AG10803 (cell line): Measurements from ENCODE around the gene SMYD2.

ENCODE experiments used
- DNase-seq: peaks from one replicate; pipeline ENCODE4 v3.0.0; 2010; ENCODE audit warnings: low read depth
- H3K4me3 ChIP-seq: 2 replicates; pipeline ENCODE4 v1.5.1; 2011; ENCODE audit warnings: mild to moderate bottlenecking, low read length, control low read depth
- TF ChIP-seq, protein P1 (sequence below): conservative IDR thresholded peaks from 2 replicates; pipeline ENCODE4 v1.5.1; 2011; ENCODE audit warnings: mild to moderate bottlenecking, low read length, control low read depth, inconsistent platforms

SMYD2 gene

DNA sequence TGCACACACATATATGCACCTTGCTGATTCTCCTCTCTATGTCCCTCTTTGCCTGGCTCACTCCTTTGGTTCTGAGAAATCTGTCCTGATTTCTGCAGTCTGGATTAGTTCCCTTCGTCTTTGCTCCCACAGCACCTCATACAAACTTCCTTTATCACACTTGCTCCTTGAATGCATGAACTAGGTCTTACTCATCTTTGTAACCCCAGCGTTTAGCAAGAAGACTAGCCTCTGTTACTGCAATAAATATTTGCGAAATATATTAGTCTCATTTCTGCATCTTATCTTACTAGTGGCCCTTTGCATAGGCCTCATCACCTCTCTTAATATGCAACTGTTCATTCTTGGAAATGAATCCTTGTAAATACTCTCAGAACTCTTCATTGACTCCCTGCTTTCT is 11.4 kb downstream of the SMYD2 start:
- TF ChIP-seq, protein P1, sequence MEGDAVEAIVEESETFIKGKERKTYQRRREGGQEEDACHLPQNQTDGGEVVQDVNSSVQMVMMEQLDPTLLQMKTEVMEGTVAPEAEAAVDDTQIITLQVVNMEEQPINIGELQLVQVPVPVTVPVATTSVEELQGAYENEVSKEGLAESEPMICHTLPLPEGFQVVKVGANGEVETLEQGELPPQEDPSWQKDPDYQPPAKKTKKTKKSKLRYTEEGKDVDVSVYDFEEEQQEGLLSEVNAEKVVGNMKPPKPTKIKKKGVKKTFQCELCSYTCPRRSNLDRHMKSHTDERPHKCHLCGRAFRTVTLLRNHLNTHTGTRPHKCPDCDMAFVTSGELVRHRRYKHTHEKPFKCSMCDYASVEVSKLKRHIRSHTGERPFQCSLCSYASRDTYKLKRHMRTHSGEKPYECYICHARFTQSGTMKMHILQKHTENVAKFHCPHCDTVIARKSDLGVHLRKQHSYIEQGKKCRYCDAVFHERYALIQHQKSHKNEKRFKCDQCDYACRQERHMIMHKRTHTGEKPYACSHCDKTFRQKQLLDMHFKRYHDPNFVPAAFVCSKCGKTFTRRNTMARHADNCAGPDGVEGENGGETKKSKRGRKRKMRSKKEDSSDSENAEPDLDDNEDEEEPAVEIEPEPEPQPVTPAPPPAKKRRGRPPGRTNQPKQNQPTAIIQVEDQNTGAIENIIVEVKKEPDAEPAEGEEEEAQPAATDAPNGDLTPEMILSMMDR, result no peak
- peak; percentile 27 for DNase-seq
- H3K4me3 ChIP-seq, result no peak overlapping the region

DNA sequence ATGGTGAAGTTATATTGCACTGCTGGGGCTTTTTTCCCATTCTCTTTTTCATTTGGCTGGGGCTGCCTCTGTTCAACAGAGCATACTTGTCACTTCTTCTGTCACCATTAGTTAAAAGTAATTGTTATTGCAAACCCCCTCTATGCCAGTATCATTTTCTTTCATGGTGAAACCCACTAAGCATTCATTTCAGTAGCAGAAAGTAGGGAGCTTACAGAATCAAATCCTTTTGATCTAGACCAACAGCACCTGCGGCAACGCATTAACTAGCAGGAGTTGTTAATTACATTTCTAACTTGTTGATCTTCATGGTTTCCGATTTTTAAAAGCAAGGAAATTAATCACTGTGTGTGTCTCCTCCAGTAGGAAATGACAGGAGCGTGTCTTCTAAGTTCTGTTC is 15.0 kb downstream of the SMYD2 start:
- no peak for DNase-seq
- TF ChIP-seq, protein P1, result no peak
- H3K4me3 ChIP-seq, result no peak overlapping the region

DNA sequence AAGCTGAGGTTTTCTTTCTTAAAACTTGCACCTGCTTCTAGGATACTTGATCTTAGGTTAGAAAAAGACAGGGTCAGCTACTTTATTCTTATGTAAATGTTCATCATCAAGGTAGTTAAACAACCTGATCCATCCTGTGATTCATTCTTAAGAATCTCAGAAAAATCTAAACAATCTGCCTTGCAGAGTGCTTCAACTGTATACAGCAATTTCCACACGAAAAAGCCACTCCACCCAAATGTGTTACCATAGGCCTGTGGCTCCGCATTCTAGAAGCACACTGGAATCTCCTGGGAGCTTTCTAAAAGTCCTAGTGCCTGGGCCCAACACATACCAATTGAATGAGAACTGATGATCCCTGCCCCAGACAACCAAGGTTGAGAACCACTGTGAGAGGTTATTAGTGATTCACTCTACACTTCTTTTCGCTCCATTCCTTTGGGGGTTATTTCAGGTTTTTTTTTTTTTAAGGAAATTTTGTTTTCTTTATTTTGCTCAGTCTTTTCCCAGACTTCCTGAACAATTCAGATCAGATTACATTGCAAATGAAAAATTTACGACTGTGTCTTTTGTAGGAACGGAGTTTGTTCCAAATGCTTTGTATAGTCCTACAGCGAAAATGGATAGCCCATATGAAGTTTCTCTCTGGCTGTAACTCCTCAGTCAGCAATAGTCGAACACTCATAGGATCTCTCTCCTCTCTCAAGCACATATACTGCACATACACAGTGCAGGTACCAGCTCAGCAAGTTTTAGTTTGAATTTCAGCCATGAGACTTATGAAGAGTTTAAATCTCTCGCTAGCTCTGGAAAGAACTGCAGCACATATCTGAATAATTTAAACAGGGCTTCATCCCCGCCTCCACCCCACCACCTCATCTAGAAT is 16.1 kb downstream of the SMYD2 start:
- TF ChIP-seq, protein P1, result no peak
- no peak overlapping the region for H3K4me3 ChIP-seq
- DNase-seq, result peak; percentile 88

DNA sequence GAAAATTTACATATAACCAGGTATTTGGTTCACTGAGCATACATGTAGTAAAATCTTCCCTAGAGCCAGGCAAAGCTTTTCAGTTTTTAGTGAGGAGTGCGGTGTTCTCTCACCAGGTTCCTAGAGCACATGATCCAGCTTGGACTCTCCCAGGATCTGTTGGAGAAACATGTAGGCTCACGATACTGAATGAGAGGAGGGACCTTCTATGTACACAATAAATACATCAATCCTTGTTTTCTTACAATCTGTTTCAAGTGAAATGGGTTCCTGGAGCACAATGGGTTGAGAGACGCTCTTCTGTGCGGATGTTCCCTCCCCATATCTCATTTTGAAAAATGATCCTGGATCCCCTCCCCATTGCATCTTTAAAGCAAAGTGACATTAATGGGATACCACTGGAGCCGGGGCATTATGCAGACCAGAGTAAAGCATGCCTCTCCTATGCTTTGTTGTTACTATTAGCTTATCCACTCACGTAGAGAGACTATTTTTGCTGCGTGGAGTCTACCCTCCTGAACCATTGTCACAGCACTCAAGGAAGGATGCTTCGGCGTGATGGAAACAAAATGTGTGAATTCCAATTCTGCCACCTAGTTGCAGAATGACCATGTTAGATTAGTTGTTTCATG is 19.3 kb downstream of the SMYD2 start:
- no peak for DNase-seq
- TF ChIP-seq, protein P1, result no peak
- no peak overlapping the region for H3K4me3 ChIP-seq

DNA sequence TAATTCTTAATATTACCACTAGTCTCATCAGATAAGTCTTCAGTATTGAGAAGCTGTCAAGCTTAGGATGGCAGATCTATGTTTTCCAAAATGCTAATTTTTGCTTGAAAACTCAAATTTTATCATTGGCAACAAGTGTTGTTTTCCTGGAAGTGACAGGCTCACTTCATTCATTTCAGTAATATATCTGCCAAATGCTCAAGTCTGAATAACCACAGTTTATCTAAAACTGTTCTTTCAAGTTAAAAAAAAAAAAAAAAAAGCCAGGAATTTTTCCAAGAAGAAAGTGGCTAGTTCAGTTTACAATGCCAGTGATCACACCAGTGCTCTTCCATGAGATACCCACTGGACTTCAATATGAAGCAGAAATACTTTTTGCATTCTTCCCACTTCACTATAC is 20.6 kb downstream of the SMYD2 start:
- DNase-seq, result no peak
- TF ChIP-seq, protein P1, result no peak
- no peak overlapping the region for H3K4me3 ChIP-seq

DNA sequence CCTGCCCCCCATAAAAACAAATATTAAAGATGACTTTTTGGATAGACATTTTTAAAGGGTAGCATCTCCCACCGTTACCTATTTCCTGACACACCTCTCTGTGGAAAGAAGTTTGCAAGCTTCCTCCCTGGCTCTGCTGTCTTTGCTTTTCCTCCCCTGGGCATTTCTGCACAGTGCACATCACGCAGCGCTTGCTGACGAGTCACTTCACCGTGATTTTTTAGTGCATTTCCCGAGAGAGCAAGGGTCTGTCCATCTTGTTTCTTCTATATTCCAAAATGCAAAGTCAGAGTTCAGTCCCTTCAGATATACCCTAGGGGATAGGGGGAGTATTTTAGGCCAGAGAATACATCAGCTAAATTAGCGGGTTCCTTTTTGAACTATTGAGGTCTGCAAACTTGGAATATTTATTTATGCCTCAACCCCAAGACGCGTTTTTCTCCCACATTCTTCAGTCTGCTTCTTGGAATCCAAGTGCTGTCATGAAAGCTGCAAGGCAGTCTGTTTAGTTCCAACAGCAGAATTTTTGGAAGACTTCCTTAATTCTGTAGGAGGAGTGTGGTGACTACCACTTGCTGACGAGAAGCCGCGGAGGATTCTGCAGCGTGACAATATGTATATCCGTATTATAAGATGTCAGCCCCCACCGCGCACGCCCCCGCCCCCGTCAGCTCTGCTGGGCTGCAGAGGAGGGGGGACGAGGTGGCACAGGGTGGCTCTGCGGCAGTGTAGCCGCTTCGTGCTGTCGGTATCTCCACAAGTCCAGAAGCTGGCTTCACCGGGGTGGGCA is 22.4 kb downstream of the SMYD2 start:
- DNase-seq, result peak; percentile 41
- H3K4me3 ChIP-seq, result no peak overlapping the region; the same call in none of the 2 replicates
- TF ChIP-seq, protein P1, result no peak
